Head of caudate nucleus (tissue), 42 donors: Measurements from ENCODE around the gene C12orf56.
"Not testable (repeated sequence)": the region's sequence is repeated elsewhere in the genome, so short reads cannot be mapped to it uniquely, and the experiment has no call there.

Source experiments
- DNase-seq, 42 donors: peaks; one replicate each; pipeline versions ENCODE4 v3.0.0 to v3.0.0-alpha.2; 2020 to 2021; ENCODE audit warnings: mixed read lengths in 7 of 42
- intact Hi-C: fragments of 100-400 bp; cut with DNase I; formaldehyde crosslinking; loops from one replicate; pipeline ENCODE4 v1.15.0; 2022

Gene C12orf56

GRCh38 chr12:64261813-64262212 is 128.7 kb downstream of the C12orf56 start:
- DNase-seq = no peak
- intact Hi-C loops = no loop called here

GRCh38 chr12:64258576-64258975 is 132.0 kb downstream of the C12orf56 start:
- no peak for DNase-seq
- intact Hi-C loops = loop anchor here (5.0 to 10.0 kb wide), 2 partner anchors 74 to 416 kb away; partner anchors contain the start of gene SRGAP1

DNA sequence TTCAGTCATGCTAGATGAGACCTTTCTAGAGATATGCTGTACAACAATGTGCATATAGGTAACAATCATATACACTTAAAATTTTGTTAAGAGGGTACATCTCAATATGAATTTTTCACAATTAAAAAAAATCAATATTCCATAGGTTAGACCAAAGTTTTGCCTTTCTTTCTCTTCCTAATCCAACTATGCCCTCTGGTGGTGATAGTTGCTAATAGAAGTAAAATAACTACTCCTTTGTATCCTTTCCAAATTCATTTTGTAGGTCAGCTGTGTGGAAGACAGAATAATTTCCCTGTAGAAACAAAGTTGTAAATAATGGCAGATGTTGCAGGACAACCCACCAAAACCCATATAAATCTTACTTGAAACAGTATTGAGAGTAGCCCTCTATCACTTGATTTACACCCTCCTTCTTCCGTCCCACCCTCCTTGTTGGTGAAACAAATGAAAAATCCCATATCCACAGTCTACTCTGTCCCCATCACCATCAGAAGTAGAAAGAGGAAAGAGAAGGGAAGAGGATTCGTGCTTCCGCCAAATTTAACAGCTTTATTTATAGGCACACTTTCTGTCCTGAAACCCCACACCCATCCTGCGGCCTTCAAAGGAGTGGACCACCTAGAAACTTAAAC is 134.3 kb downstream of the C12orf56 start:
- intact Hi-C loops = loop anchor here (5.0 to 10.0 kb wide), 2 partner anchors 71 to 414 kb away; partner anchors contain the start of gene SRGAP1
- peak in 5 of 42 donors; percentile 25 to 65 (median 41) for DNase-seq

DNA sequence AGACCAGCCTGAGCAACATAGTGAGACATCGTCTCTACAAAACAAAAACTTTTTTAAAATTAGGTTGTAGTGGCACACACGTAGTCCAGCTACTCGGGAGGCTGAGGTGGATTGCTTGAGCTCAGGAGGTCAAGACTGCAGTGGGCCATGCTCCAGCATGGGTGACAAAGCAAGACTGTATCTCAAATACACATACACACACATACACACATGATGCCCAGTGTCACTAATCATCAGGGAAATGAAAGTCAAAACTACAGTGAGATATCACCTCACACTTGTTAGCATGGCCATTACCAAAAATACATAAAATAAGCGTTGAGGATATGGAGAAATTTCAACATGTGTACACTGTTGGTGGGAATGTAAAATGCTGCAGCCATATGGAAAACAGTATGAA is 135.3 kb downstream of the C12orf56 start:
- no peak for DNase-seq
- intact Hi-C loops = loop anchor here (5.0 to 10.0 kb wide), 2 partner anchors 70 to 413 kb away; partner anchors contain the start of gene SRGAP1

- no peak for DNase-seq
- intact Hi-C loops = loop anchor here (10.0 kb wide), 1 partner anchor 69 kb away; no protein-coding TSS in a partner anchor
Observed at GRCh38 chr12:64253356-64253755, 137.2 kb downstream of the C12orf56 start.

- no peak for DNase-seq
- intact Hi-C loops = loop anchor here (10.0 kb wide), 1 partner anchor 68 kb away; no protein-coding TSS in a partner anchor
Observed at GRCh38 chr12:64252681-64253080, 137.9 kb downstream of the C12orf56 start.

DNA sequence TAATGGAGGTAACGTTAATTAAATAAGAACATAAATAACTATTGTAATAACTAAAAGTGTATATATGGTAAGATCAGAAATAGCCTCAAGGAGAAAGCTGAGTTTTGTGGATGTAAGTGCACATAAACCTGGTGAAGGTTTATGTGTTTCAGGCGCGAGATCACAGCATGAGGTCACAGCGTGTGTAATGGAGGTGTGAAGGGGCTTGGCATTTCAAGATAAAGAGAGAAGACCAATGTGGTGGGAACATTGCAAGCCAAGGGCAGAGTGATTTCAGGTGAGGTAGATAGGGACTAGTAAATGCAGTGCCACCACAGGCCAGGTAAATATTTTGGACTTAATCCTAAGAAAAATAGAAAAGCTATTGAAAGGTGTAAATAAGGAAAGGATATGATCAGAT is 146.7 kb downstream of the C12orf56 start:
- intact Hi-C loops = no loop called here
- no peak for DNase-seq

- intact Hi-C loops = no loop called here
- DNase-seq = no peak
Observed at GRCh38 chr12:64240781-64241180, 149.8 kb downstream of the C12orf56 start.

- intact Hi-C loops = no loop called here
- no peak for DNase-seq
Observed at GRCh38 chr12:64237382-64237781, 153.2 kb downstream of the C12orf56 start.

DNA sequence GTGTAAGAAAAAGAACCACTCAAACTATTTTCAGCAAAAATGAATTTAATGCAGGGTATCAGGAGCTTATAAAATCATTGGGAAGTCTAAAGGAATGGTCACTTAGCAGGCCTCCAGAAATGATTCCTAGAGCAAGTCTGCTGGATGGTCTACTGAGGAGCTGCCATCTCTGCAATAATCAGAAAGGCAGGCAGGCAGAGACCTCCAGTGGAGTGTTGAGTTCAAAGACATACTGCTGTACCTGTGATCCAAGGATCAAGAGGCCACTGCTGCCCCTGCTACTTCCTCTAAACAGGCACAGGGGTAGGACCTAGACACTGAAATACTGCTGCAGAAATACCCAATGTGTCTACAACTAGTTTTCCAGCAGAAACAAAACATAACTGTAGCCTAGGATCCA is 154.0 kb downstream of the C12orf56 start:
- intact Hi-C loops = no loop called here
- peak in 6 of 42 donors; percentile 8 to 47 (median 29) for DNase-seq

GRCh38 chr12:64232196-64232595 is 158.4 kb downstream of the C12orf56 start:
- intact Hi-C loops = no loop called here
- no peak for DNase-seq

GRCh38 chr12:64229796-64230195 is 160.8 kb downstream of the C12orf56 start:
- intact Hi-C loops = no loop called here

GRCh38 chr12:64229240-64229639 is 161.3 kb downstream of the C12orf56 start:
- intact Hi-C loops = no loop called here
- DNase-seq = peak in 1 of 42 donors; percentile 18

More at GRCh38 chr12:64229796-64230195, 160.8 kb downstream of the C12orf56 start:
- peak in 41 of 42 donors; percentile 28 to 81 (median 62) for DNase-seq

- intact Hi-C loops = no loop called here
- no peak for DNase-seq
Observed at GRCh38 chr12:64225626-64226025, 164.9 kb downstream of the C12orf56 start.

GRCh38 chr12:64222009-64222765 is 168.4 kb downstream of the C12orf56 start, which contains the start of gene KICS2:
KICS2 (minus strand) TSS chr12:64222296; CDS start chr12:64222237, 59 bp downstream.
- intact Hi-C loops = no loop called here
- DNase-seq = peak; percentile 84 to 96 (median 93)

DNA sequence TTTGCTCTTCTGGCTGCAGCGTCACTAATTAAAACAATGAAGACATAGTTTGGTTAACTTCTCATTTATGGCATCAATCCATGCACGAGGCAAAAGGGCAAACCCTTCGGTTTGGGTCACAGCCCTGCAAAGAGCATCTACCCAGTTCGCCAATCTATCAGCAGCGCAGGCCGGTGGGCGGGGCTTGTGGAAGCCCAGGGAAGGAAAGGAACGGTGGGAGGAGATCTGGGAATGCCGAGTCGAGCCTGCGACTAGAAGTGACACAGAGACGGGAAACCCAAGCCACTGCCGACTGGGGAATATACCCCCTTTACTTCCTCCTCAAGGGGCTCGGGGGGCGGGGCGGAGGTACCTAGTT is 168.9 kb downstream of the C12orf56 start:
- DNase-seq = peak; percentile 78 to 95 (median 89)
- intact Hi-C loops = no loop called here

- intact Hi-C loops = no loop called here
- DNase-seq = no peak
Observed at GRCh38 chr12:64220046-64220445, 170.5 kb downstream of the C12orf56 start.

- no peak for DNase-seq
- intact Hi-C loops = no loop called here
Observed at GRCh38 chr12:64219145-64219544, 171.4 kb downstream of the C12orf56 start.

DNA sequence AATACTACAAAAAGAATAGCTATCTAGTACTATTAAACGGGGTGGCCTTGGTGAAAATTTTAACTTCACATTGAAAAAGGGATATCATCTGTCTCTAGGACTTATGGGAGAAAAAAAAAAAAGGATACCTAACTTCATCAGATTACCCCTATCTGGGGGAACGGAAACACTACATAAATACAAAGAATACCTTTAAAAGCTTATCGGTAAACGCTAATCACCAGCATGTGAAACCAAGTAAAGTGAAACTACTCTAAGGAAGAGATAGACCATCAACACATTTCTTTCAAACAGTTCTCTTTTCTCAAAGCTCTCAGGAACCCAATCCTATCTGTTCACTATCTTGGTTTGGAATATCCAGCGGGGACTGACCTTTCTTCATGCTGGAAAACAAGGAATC is 172.0 kb downstream of the C12orf56 start:
- intact Hi-C loops = no loop called here
- no peak for DNase-seq

GRCh38 chr12:64217643-64218042 is 172.9 kb downstream of the C12orf56 start:
- intact Hi-C loops, DNase-seq: not testable (repeated sequence)
